DND-41 (cell line): ENCODE data around the gene SHROOM3.

Source experiments
- CTCF ChIP-seq: IDR thresholded peaks from 2 replicates; pipeline ENCODE4 v1.5.1; 2012; ENCODE audit warnings: borderline replicate concordance, low read length, moderate library complexity, mild to moderate bottlenecking; ENCODE audit not compliant: poor library complexity, severe bottlenecking; ENCODE audit errors: extremely low read depth
- EZH2 ChIP-seq: IDR thresholded peaks from 3 replicates; pipeline ENCODE4 v1.6.1; 2012; ENCODE audit warnings: borderline replicate concordance, low read depth, mild to moderate bottlenecking, moderate library complexity, low read length, inconsistent platforms; ENCODE audit not compliant: severe bottlenecking

- TF ChIP-seq CTCF = no peak
- no peak for TF ChIP-seq EZH2
Measured at GRCh38 chr4:76830612-76830963, 395.6 kb downstream of the SHROOM3 start.
